ENCODE results near the gene LILRB2. TPM values are rescaled to one million over a fixed set of nuclear protein-coding genes. Genes with fewer than 3 reads are reported as not detected.
"Not testable (repeated sequence)": the region's sequence is repeated elsewhere in the genome, so short reads cannot be mapped to it uniquely, and the experiment has no call there.

Gene LILRB2
- total and polyA plus RNA-seq, 3 experiments from 2014 or later, result 0.24 to 0.42 TPM; not detected in 1

GRCh38 chr19:54282686-54283470, 2.0 kb upstream of the LILRB2 start:
- no peaks in the 10 kb centered on the region for H3K27me3 ChIP-seq (ENCODE audit: insufficient read depth, low read length, poor library complexity, severe bottlenecking)
- ChIA-PET POLR2A (no interaction called here), CTCF (no interaction called here)
- H3K4me3 Mint-ChIP-seq, result no peak overlapping the region
- H3K36me3 ChIP-seq (ENCODE audit: insufficient read depth, low read length), result no peaks in the 10 kb centered on the region
- no peak for DNase-seq
- no peaks in the 10 kb centered on the region for H3K9me3 ChIP-seq (ENCODE audit: low read length)
- no peaks in the 10 kb centered on the region for H3K4me1 ChIP-seq (ENCODE audit: insufficient read depth, low read length)
- H3K27ac Mint-ChIP-seq, result no peak overlapping the region
- H3K36me3 Mint-ChIP-seq, result no peaks in the 10 kb centered on the region
- peaks cover 11 to 66% of the 10 kb centered on the region in 2 donors for H3K27me3 Mint-ChIP-seq
- H3K4me1 Mint-ChIP-seq, result peaks cover 0 to 16% (median 7%) of the 10 kb centered on the region in 3 donors
- H3K27ac ChIP-seq (ENCODE audit: low read depth, low read length), result no peak overlapping the region
- H3K4me3 ChIP-seq (ENCODE audit: low read length), result no peak overlapping the region
- H3K9me3 Mint-ChIP-seq, result no peaks in the 10 kb centered on the region

- H3K4me3 ChIP-seq (ENCODE audit: low read length); CTCF ChIA-PET; H3K36me3 ChIP-seq (ENCODE audit: insufficient read depth, low read length); DNase-seq; H3K27ac ChIP-seq (ENCODE audit: low read depth, low read length); H3K36me3 Mint-ChIP-seq; H3K9me3 ChIP-seq (ENCODE audit: low read length); H3K4me1 ChIP-seq (ENCODE audit: insufficient read depth, low read length); H3K27ac Mint-ChIP-seq; H3K27me3 ChIP-seq (ENCODE audit: insufficient read depth, low read length, poor library complexity, severe bottlenecking); H3K4me3 Mint-ChIP-seq; H3K9me3 Mint-ChIP-seq; POLR2A ChIA-PET: not testable (repeated sequence)
- Mint-ChIP-seq H3K27me3 (peaks cover 11 to 57% of the 10 kb centered on the region in 2 donors), H3K4me1 (peaks cover 0 to 13% (median 7%) of the 10 kb centered on the region in 3 donors)
Observed at GRCh38 chr19:54281729-54282075, 792 bp upstream of the LILRB2 start.

GRCh38 chr19:54280441-54280840, 469 bp downstream of the LILRB2 start:
- CTCF ChIA-PET; H3K4me3 ChIP-seq (ENCODE audit: low read length); H3K36me3 Mint-ChIP-seq; H3K9me3 Mint-ChIP-seq; H3K36me3 ChIP-seq (ENCODE audit: insufficient read depth, low read length); H3K27me3 ChIP-seq (ENCODE audit: insufficient read depth, low read length, poor library complexity, severe bottlenecking); DNase-seq; H3K4me1 ChIP-seq (ENCODE audit: insufficient read depth, low read length); H3K27ac ChIP-seq (ENCODE audit: low read depth, low read length); POLR2A ChIA-PET; H3K4me1 Mint-ChIP-seq; H3K27ac Mint-ChIP-seq; H3K4me3 Mint-ChIP-seq; H3K9me3 ChIP-seq (ENCODE audit: low read length): not testable (repeated sequence)
- H3K27me3 Mint-ChIP-seq, result peaks cover 17 to 64% of the 10 kb centered on the region in 2 donors

GRCh38 chr19:54280025-54280424, 885 bp downstream of the LILRB2 start:
- DNase-seq; H3K4me1 Mint-ChIP-seq; H3K36me3 ChIP-seq (ENCODE audit: insufficient read depth, low read length); H3K4me3 Mint-ChIP-seq; H3K9me3 ChIP-seq (ENCODE audit: low read length); H3K4me1 ChIP-seq (ENCODE audit: insufficient read depth, low read length); H3K36me3 Mint-ChIP-seq; H3K27me3 ChIP-seq (ENCODE audit: insufficient read depth, low read length, poor library complexity, severe bottlenecking); H3K4me3 ChIP-seq (ENCODE audit: low read length); H3K27ac ChIP-seq (ENCODE audit: low read depth, low read length); H3K9me3 Mint-ChIP-seq; CTCF ChIA-PET; POLR2A ChIA-PET: not testable (repeated sequence)
- Mint-ChIP-seq H3K27me3 (peaks cover 17 to 65% of the 10 kb centered on the region in 2 donors), H3K27ac (peak overlapping the region in 1 of 8 donors; percentile 39)

GRCh38 chr19:54279406-54279962, 1.4 kb downstream of the LILRB2 start:
- Histone ChIP-seq H3K4me1 (ENCODE audit: insufficient read depth, low read length) (no peaks in the 10 kb centered on the region), H3K4me3 (ENCODE audit: low read length) (no peak overlapping the region)

GRCh38 chr19:54278571-54279195, 2.2 kb downstream of the LILRB2 start:
- H3K9me3 Mint-ChIP-seq; H3K4me1 Mint-ChIP-seq; H3K4me1 ChIP-seq (ENCODE audit: insufficient read depth, low read length); H3K27ac Mint-ChIP-seq; H3K27ac ChIP-seq (ENCODE audit: low read depth, low read length); CTCF ChIA-PET; DNase-seq; H3K36me3 Mint-ChIP-seq; H3K9me3 ChIP-seq (ENCODE audit: low read length); H3K27me3 ChIP-seq (ENCODE audit: insufficient read depth, low read length, poor library complexity, severe bottlenecking); H3K4me3 ChIP-seq (ENCODE audit: low read length); H3K36me3 ChIP-seq (ENCODE audit: insufficient read depth, low read length); H3K4me3 Mint-ChIP-seq; POLR2A ChIA-PET: not testable (repeated sequence)
- H3K27me3 Mint-ChIP-seq, result peaks cover 19 to 62% of the 10 kb centered on the region in 2 donors

More at GRCh38 chr19:54279406-54279962, 1.4 kb downstream of the LILRB2 start:
- peaks cover 17 to 60% of the 10 kb centered on the region in 2 donors for H3K27me3 Mint-ChIP-seq
- no peaks in the 10 kb centered on the region for H3K9me3 ChIP-seq (ENCODE audit: low read length)
- no peaks in the 10 kb centered on the region for H3K27me3 ChIP-seq (ENCODE audit: insufficient read depth, low read length, poor library complexity, severe bottlenecking)
- no peaks in the 10 kb centered on the region for H3K36me3 ChIP-seq (ENCODE audit: insufficient read depth, low read length)
- H3K36me3 Mint-ChIP-seq, result no peaks in the 10 kb centered on the region
- CTCF ChIA-PET, result no interaction called here
- POLR2A ChIA-PET, result no interaction called here
- H3K9me3 Mint-ChIP-seq, result no peaks in the 10 kb centered on the region
- H3K27ac ChIP-seq (ENCODE audit: low read depth, low read length), result no peak overlapping the region
- DNase-seq, result no peak
- H3K27ac Mint-ChIP-seq, result peak overlapping the region in 1 of 8 donors; percentile 39
- H3K4me3 Mint-ChIP-seq, result no peak overlapping the region
- peaks cover 0 to 4% (median under 1%) of the 10 kb centered on the region in 3 donors for H3K4me1 Mint-ChIP-seq

- CTCF ChIA-PET; H3K4me1 ChIP-seq (ENCODE audit: insufficient read depth, low read length); H3K4me3 Mint-ChIP-seq; H3K4me1 Mint-ChIP-seq; H3K9me3 ChIP-seq (ENCODE audit: low read length); POLR2A ChIA-PET; H3K9me3 Mint-ChIP-seq; H3K36me3 Mint-ChIP-seq; DNase-seq; H3K4me3 ChIP-seq (ENCODE audit: low read length); H3K36me3 ChIP-seq (ENCODE audit: insufficient read depth, low read length); H3K27me3 ChIP-seq (ENCODE audit: insufficient read depth, low read length, poor library complexity, severe bottlenecking); H3K27ac Mint-ChIP-seq; H3K27ac ChIP-seq (ENCODE audit: low read depth, low read length): not testable (repeated sequence)
- peaks cover 19 to 62% of the 10 kb centered on the region in 2 donors for H3K27me3 Mint-ChIP-seq
Observed at GRCh38 chr19:54278056-54278455, 2.9 kb downstream of the LILRB2 start.

GRCh38 chr19:54277111-54277615, 3.7 kb downstream of the LILRB2 start:
- not testable (repeated sequence) for H3K4me1 ChIP-seq (ENCODE audit: insufficient read depth, low read length); H3K27me3 ChIP-seq (ENCODE audit: insufficient read depth, low read length, poor library complexity, severe bottlenecking); H3K9me3 Mint-ChIP-seq

More at GRCh38 chr19:54277111-54277615, 3.7 kb downstream of the LILRB2 start:
- POLR2A ChIA-PET; H3K27ac Mint-ChIP-seq; H3K4me3 ChIP-seq (ENCODE audit: low read length); DNase-seq; CTCF ChIA-PET; H3K36me3 ChIP-seq (ENCODE audit: insufficient read depth, low read length); H3K27ac ChIP-seq (ENCODE audit: low read depth, low read length); H3K9me3 ChIP-seq (ENCODE audit: low read length); H3K4me3 Mint-ChIP-seq; H3K36me3 Mint-ChIP-seq; H3K4me1 Mint-ChIP-seq: not testable (repeated sequence)
- H3K27me3 Mint-ChIP-seq, result peaks cover 19 to 58% of the 10 kb centered on the region in 2 donors

All from CD8-positive, alpha-beta memory T cell (primary cell).